Natural killer cell (primary cell): ENCODE results near the gene CRISP1. TPM values are rescaled to one million over a fixed set of nuclear protein-coding genes. Genes with fewer than 3 reads are reported as not detected.

Experiments
- ATAC-seq, 3 donors: fragments of 150-1000 bp in 2 of 3; fragments of 200-7000 bp in 1 of 3; cut with Tn5 transposase; 1 replicate in 1 of 3; 2 replicates in 2 of 3; pipeline ENCODE4 v1.10.0; 2021; ENCODE audit warnings: mild to moderate bottlenecking in 2 of 3, moderate library complexity in 2 of 3
- DNase-seq, 2 donors: peaks; one replicate each; pipeline versions ENCODE4 v3.0.0 to v3.0.0-alpha.2; 2013 to 2021; ENCODE audit warnings: mixed read lengths in 1 of 2
- H3K27ac ChIP-seq: one replicate; pipeline ENCODE4 v1.5.1; 2013; ENCODE audit warnings: mild to moderate bottlenecking, low read length
- H3K27me3 ChIP-seq: one replicate; pipeline ENCODE4 v1.6.1; 2013; ENCODE audit warnings: low read length; ENCODE audit not compliant: control insufficient read depth, insufficient read depth
- H3K36me3 ChIP-seq: one replicate; pipeline ENCODE4 v1.6.1; 2013; ENCODE audit warnings: low read length; ENCODE audit not compliant: control insufficient read depth, insufficient read depth
- H3K4me1 ChIP-seq: one replicate; pipeline ENCODE4 v1.6.1; 2013; ENCODE audit warnings: low read length; ENCODE audit not compliant: control insufficient read depth, insufficient read depth
- H3K4me3 ChIP-seq: one replicate; pipeline ENCODE4 v1.5.1; 2013; ENCODE audit warnings: low read length
- H3K9me3 ChIP-seq: one replicate; pipeline ENCODE4 v1.6.1; 2013; ENCODE audit warnings: low read length; ENCODE audit not compliant: control insufficient read depth, insufficient read depth
- H3K27ac Mint-ChIP-seq, 2 donors: one replicate each; pipeline ENCODE4 v1.8.0; 2022; ENCODE audit warnings: mild to moderate bottlenecking in 2 of 2, mixed read lengths in 2 of 2, moderate library complexity in 1 of 2
- H3K27me3 Mint-ChIP-seq, 2 donors: one replicate each; pipeline ENCODE4 v1.8.0; 2022; ENCODE audit warnings: low read depth in 2 of 2, mixed read lengths in 2 of 2
- H3K36me3 Mint-ChIP-seq: one replicate; pipeline ENCODE4 v1.8.0; 2022; ENCODE audit warnings: mixed read lengths
- H3K4me1 Mint-ChIP-seq, 2 donors: one replicate each; pipeline ENCODE4 v1.8.0; 2022; ENCODE audit warnings: mixed read lengths in 2 of 2
- H3K4me3 Mint-ChIP-seq: one replicate; pipeline ENCODE4 v1.8.0; 2022; ENCODE audit warnings: mild to moderate bottlenecking, moderate library complexity, mixed read lengths
- H3K9me3 Mint-ChIP-seq, 2 donors: one replicate each; pipeline ENCODE4 v1.8.0; 2022; ENCODE audit warnings: mixed read lengths in 2 of 2
- WGBS: methylation state at CpG from one replicate; pipeline ENCODE4 v1.1.7; 2013; ENCODE audit warnings: missing lambda C conversion rate; ENCODE audit not compliant: insufficient coverage; 5-methylcytosine and 5-hydroxymethylcytosine counted together
- intact Hi-C: fragments of 100-400 bp; cut with micrococcal nuclease; formaldehyde crosslinking; loops from one replicate; pipeline ENCODE4 v1.14.2; 2022
- total RNA-seq, 4 donors: library from RNA; stranded (reverse); fragments of 120-200 nt in 1 of 4; gene quantifications; one replicate each; pipeline versions ENCODE4 v1.2.3 to v1.2.4, GENCODE V29; 2013 to 2022
- TF ChIP-seq, protein P1 (sequence below): fragments of 200-600 bp; IDR thresholded peaks from one replicate; pipeline ENCODE4 v1.8.0; 2022; ENCODE audit warnings: antibody characterized with exemption

CRISP1 gene
- total RNA-seq, 3 donors from 2014 or later (not counting 1 experiment from before 2014, with no cell fraction given), result not detected

DNA sequence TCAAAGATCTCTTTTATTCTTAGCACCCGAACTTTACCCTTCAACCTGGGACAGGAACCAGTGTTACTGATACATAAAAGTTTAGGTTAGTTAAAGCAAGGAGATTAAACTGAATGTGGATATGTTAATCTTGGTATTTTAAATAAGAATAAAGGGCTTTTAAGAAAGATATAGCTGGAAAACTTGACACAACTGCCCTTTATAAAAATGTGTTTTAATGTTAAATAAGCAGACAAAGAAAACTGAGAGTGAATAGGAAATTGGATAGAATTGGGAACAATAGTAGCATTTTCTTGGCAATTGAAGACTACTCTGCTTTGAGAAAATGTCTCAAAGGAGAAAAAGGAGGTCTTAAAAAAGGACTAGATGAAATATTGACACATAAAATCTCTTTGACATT, 45.9 kb upstream of the CRISP1 start:
- Mint-ChIP-seq H3K9me3 (peaks cover 9 to 11% of the 10 kb centered on the region in 2 donors), H3K27ac (no peak overlapping the region), H3K36me3 (peaks cover 5% of the 10 kb centered on the region), H3K4me3 (no peak overlapping the region), H3K27me3 (no peaks in the 10 kb centered on the region), H3K4me1 (no peaks in the 10 kb centered on the region)
- Histone ChIP-seq H3K4me1 (no peaks in the 10 kb centered on the region), H3K27me3 (no peaks in the 10 kb centered on the region), H3K36me3 (no peaks in the 10 kb centered on the region), H3K27ac (no peak overlapping the region), H3K4me3 (no peak overlapping the region), H3K9me3 (no peaks in the 10 kb centered on the region)
- ATAC-seq (no peak), DNase-seq (no peak)
- TF ChIP-seq, protein P1, sequence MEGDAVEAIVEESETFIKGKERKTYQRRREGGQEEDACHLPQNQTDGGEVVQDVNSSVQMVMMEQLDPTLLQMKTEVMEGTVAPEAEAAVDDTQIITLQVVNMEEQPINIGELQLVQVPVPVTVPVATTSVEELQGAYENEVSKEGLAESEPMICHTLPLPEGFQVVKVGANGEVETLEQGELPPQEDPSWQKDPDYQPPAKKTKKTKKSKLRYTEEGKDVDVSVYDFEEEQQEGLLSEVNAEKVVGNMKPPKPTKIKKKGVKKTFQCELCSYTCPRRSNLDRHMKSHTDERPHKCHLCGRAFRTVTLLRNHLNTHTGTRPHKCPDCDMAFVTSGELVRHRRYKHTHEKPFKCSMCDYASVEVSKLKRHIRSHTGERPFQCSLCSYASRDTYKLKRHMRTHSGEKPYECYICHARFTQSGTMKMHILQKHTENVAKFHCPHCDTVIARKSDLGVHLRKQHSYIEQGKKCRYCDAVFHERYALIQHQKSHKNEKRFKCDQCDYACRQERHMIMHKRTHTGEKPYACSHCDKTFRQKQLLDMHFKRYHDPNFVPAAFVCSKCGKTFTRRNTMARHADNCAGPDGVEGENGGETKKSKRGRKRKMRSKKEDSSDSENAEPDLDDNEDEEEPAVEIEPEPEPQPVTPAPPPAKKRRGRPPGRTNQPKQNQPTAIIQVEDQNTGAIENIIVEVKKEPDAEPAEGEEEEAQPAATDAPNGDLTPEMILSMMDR, result no peak
- intact Hi-C loops, result no loop called here
- WGBS, result no CpG with 5 or more reads among the region's 1 CpG

DNA sequence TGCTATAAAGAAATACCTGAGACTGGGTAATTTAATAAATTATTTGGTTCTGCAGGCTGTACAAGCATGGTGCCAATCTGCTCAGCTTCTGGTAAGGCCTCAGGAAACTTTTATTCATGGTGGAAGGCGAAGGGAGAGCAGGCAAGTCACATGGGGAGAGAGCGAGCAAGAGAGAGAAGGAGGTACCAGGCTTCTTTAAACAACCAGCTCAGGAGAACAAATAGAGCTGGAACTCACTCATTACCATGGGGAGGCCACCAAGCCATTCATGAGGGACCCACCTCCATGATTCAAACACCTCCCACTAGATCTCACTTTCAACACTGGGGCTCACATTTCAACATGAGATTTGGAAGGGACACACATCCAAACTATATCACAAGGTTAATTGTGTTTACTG, 44.9 kb upstream of the CRISP1 start:
- Histone ChIP-seq H3K36me3 (no peaks in the 10 kb centered on the region), H3K9me3 (no peaks in the 10 kb centered on the region), H3K27ac (no peak overlapping the region), H3K27me3 (no peaks in the 10 kb centered on the region), H3K4me3 (no peak overlapping the region), H3K4me1 (no peaks in the 10 kb centered on the region)
- DNase-seq, result no peak
- TF ChIP-seq, protein P1, result no peak
- ATAC-seq, result no peak
- 66% methylated on average over 2 of the region's 2 CpGs for WGBS
- Mint-ChIP-seq H3K27ac (no peak overlapping the region), H3K4me3 (no peak overlapping the region), H3K9me3 (peaks cover 4 to 5% of the 10 kb centered on the region in 2 donors), H3K27me3 (no peaks in the 10 kb centered on the region), H3K36me3 (peaks cover 5% of the 10 kb centered on the region), H3K4me1 (no peaks in the 10 kb centered on the region)
- intact Hi-C loops, result no loop called here

DNA sequence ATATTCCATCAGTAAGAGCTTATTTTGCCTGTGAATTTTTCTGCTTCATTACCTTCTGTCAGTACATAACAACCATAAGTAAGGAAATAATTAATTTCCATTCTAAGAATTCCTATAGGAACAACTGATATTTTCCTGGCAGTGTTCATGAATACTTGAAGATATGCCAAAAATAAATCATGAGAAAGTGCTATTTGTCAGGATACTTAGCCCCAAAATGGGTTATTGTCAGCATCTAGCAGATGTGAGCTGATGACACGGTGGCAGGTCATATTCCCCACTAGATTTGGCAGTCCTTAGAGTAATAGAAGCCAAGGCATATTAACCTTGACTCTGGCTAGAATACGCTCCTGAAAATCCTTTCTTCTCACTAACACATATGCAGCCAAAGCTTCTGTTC, 43.2 kb upstream of the CRISP1 start:
- H3K4me3 Mint-ChIP-seq, result no peak overlapping the region
- no peak for DNase-seq
- Histone ChIP-seq H3K4me3 (no peak overlapping the region), H3K4me1 (no peaks in the 10 kb centered on the region), H3K36me3 (no peaks in the 10 kb centered on the region), H3K27ac (no peak overlapping the region), H3K27me3 (no peaks in the 10 kb centered on the region), H3K9me3 (no peaks in the 10 kb centered on the region)
- 86% methylated on average over 2 of the region's 2 CpGs for WGBS
- no peak for ATAC-seq
- H3K27me3 Mint-ChIP-seq, result no peaks in the 10 kb centered on the region
- intact Hi-C loops, result no loop called here
- H3K9me3 Mint-ChIP-seq, result peaks cover 4 to 5% of the 10 kb centered on the region in 2 donors
- no peak overlapping the region for H3K27ac Mint-ChIP-seq
- H3K4me1 Mint-ChIP-seq, result no peaks in the 10 kb centered on the region
- peaks cover 5% of the 10 kb centered on the region for H3K36me3 Mint-ChIP-seq
- TF ChIP-seq, protein P1, result no peak

DNA sequence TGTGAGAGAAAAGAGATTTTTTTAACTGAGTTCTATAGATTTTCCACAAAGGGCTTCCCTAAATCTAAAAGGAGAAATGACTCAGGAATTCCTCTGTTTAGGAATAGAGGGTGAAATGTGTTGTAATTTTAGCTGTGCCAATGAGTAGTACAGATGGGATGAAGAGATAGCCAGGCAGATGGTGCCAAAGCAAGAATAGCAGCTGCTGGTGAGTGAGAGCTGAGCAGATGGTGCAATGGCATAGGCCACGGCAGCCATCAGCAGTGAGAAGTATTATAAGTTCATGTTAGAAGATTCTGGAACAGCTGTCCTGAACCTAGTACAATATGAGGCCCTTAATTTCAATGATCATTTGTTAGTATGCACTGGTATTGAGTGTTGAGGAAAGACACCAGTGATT, 40.2 kb upstream of the CRISP1 start:
- ATAC-seq, result no peak
- H3K27me3 Mint-ChIP-seq, result no peaks in the 10 kb centered on the region
- no peak for DNase-seq
- Histone ChIP-seq H3K27me3 (no peaks in the 10 kb centered on the region), H3K4me1 (no peaks in the 10 kb centered on the region), H3K36me3 (no peaks in the 10 kb centered on the region), H3K4me3 (no peak overlapping the region), H3K27ac (no peak overlapping the region), H3K9me3 (no peaks in the 10 kb centered on the region)
- no peak overlapping the region for H3K4me3 Mint-ChIP-seq
- 70% methylated on average over 1 of the region's 1 CpG for WGBS
- no peaks in the 10 kb centered on the region for H3K4me1 Mint-ChIP-seq
- no peak overlapping the region for H3K27ac Mint-ChIP-seq
- intact Hi-C loops, result no loop called here
- TF ChIP-seq, protein P1, result no peak
- H3K9me3 Mint-ChIP-seq, result peaks cover 5 to 6% of the 10 kb centered on the region in 2 donors
- H3K36me3 Mint-ChIP-seq, result no peaks in the 10 kb centered on the region
